GM12891 (cell line): ENCODE data around the gene LUM.

ENCODE experiments used
- PAX5 ChIP-seq: IDR thresholded peaks from 2 replicates; pipeline ENCODE4 v1.6.1; 2011; ENCODE audit warnings: low read length, moderate library complexity, mild to moderate bottlenecking; ENCODE audit not compliant: insufficient read depth, severe bottlenecking
- POLR2A ChIP-seq: IDR thresholded peaks from 2 replicates; pipeline ENCODE4 v1.6.1; 2011; ENCODE audit warnings: low read depth, low read length, control low read depth
- POLR2AphosphoS5 ChIP-seq: IDR thresholded peaks from 2 replicates; pipeline ENCODE4 v1.6.1; 2011; ENCODE audit warnings: low read depth, low read length, control low read depth
- POU2F2 ChIP-seq: IDR thresholded peaks from 2 replicates; pipeline ENCODE4 v1.6.1; 2011; ENCODE audit warnings: low read depth, mild to moderate bottlenecking, control low read depth, low read length, moderate library complexity
- SPI1 ChIP-seq: IDR thresholded peaks from 2 replicates; pipeline ENCODE4 v1.6.1; 2011; ENCODE audit warnings: low read depth, low read length, control low read depth
- TAF1 ChIP-seq: IDR thresholded peaks from 2 replicates; pipeline ENCODE4 v1.6.1; 2011; ENCODE audit warnings: low read depth, low read length, control low read depth

DNA sequence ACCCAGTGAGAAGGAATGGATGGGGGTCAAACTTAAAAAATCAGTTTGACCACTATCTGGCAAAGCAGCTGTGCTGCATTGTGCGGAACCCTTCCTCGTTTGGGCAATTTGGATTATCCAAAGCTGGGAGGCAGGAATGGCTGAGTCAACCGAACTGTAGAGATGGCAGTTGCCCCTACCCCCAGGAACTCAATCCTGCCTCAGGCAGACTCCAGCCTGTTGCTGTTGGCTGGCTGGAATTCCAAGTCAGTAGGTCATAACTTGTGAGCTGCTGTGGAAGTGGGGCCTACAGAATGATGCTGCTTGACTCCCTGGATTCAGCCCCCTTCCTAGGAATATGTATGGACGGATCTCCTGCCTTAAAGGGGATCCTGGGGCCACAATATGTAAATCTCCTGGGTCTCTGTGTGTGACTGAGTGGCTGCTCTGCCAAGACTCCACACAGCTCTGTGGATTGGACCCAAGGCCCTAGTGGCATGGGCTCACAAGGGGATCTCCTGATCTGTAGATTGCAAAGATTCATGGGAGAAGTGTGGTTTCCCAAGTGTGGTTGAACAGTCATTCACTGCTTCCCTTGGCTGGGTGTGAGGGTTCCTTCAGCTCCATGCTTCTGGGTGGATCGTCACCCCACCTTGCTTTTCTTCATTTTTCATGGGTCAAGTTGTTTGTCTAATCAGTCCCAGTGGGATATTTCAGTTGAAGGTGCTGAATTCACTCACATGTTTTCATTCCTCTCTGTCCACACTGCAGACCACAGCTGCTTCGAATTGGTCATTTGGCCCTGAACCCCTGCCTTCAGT is 19.2 kb downstream of the LUM start:
- TF ChIP-seq POLR2AphosphoS5: no peak
- TF ChIP-seq POLR2A: no peak
- TF ChIP-seq SPI1: no peak
- TF ChIP-seq TAF1: no peak
- no peak for TF ChIP-seq POU2F2
- no peak for TF ChIP-seq PAX5
